ENCODE data around the gene NAT9.

NAT9 gene

GRCh38 chr17:74805591-74805991, 29.4 kb upstream of the NAT9 start:
- DNase-seq (ENCODE audit: low spot score) = no peak

GRCh38 chr17:74804683-74805082, 28.5 kb upstream of the NAT9 start:
- DNase-seq (ENCODE audit: low spot score) = no peak

- no peak for DNase-seq (ENCODE audit: low spot score)
Observed at GRCh38 chr17:74803971-74804370, 27.8 kb upstream of the NAT9 start.

GRCh38 chr17:74803388-74803930, 27.3 kb upstream of the NAT9 start:
- no peak for DNase-seq (ENCODE audit: low spot score)

GRCh38 chr17:74801896-74802295, 25.8 kb upstream of the NAT9 start:
- no peak for DNase-seq (ENCODE audit: low spot score)

- no peak for DNase-seq (ENCODE audit: low spot score)
Observed at GRCh38 chr17:74800531-74800930, 24.4 kb upstream of the NAT9 start.

- no peak for DNase-seq (ENCODE audit: low spot score)
Observed at GRCh38 chr17:74799097-74799496, 23.0 kb upstream of the NAT9 start.

- no peak for DNase-seq (ENCODE audit: low spot score)
Observed at GRCh38 chr17:74798239-74798707, 22.1 kb upstream of the NAT9 start.

GRCh38 chr17:74797824-74798223, 21.7 kb upstream of the NAT9 start:
- DNase-seq (ENCODE audit: low spot score) = no peak

- DNase-seq (ENCODE audit: low spot score) = no peak
Observed at GRCh38 chr17:74796866-74797265, 20.7 kb upstream of the NAT9 start.

GRCh38 chr17:74796211-74796610, 20.1 kb upstream of the NAT9 start:
- no peak for DNase-seq (ENCODE audit: low spot score)

GRCh38 chr17:74795327-74796020, 19.3 kb upstream of the NAT9 start:
- no peak for DNase-seq (ENCODE audit: low spot score)

- no peak for DNase-seq (ENCODE audit: low spot score)
Observed at GRCh38 chr17:74792586-74793105, 16.5 kb upstream of the NAT9 start.

- DNase-seq (ENCODE audit: low spot score) = peak; percentile 42
Observed at GRCh38 chr17:74790161-74791058, 14.3 kb upstream of the NAT9 start.

- no peak for DNase-seq (ENCODE audit: low spot score)
Observed at GRCh38 chr17:74786431-74787055, 10.4 kb upstream of the NAT9 start.

GRCh38 chr17:74785981-74786360, 9.8 kb upstream of the NAT9 start:
- DNase-seq (ENCODE audit: low spot score) = no peak

- DNase-seq (ENCODE audit: low spot score) = no peak
Observed at GRCh38 chr17:74785096-74785980, 9.2 kb upstream of the NAT9 start.

- no peak for DNase-seq (ENCODE audit: low spot score)
Observed at GRCh38 chr17:74784125-74784810, 8.1 kb upstream of the NAT9 start.

- DNase-seq (ENCODE audit: low spot score) = no peak
Observed at GRCh38 chr17:74782571-74782970, 6.4 kb upstream of the NAT9 start.

- peak; percentile 73 for DNase-seq (ENCODE audit: low spot score)
Observed at GRCh38 chr17:74780443-74781238, 4.5 kb upstream of the NAT9 start.
